SH-SY5Y (cell line): ENCODE results near the gene GALNT12.

Source experiments
- GATA2 ChIP-seq: IDR thresholded peaks from 2 replicates; pipeline ENCODE4 v1.6.1; 2011; ENCODE audit warnings: mild to moderate bottlenecking, low read depth, low read length
- GATA3 ChIP-seq: IDR thresholded peaks from 2 replicates; pipeline ENCODE4 v1.6.1; 2011; ENCODE audit warnings: low read depth, mild to moderate bottlenecking, low read length, moderate library complexity

GRCh38 chr9:98781588-98782383, 25.7 kb upstream of the GALNT12 start:
- TF ChIP-seq GATA2: no peak
- no peak for TF ChIP-seq GATA3
